GM21526 (cell line): ENCODE results near the gene KCNA1.

ENCODE experiments used
- ATAC-seq: cut with Tn5 transposase; IDR thresholded peaks from one replicate; pipeline ENCODE4 v1.9.1; 2021; ENCODE audit warnings: moderate library complexity; ENCODE audit not compliant: unreplicated experiment, low FRiP score

KCNA1 gene

GRCh38 chr12:4958697-4959375, 49.1 kb downstream of the KCNA1 start:
- no peak for ATAC-seq

- no peak for ATAC-seq
These were observed 49.7 kb downstream of the KCNA1 start for GRCh38 chr12:4959381-4959780.

GRCh38 chr12:4960030-4960429, 50.3 kb downstream of the KCNA1 start:
- ATAC-seq = no peak

GRCh38 chr12:4960547-4960946, 50.8 kb downstream of the KCNA1 start:
- no peak for ATAC-seq

GRCh38 chr12:4961311-4961710, 51.6 kb downstream of the KCNA1 start:
- ATAC-seq = no peak

- ATAC-seq = no peak
These were observed 53.1 kb downstream of the KCNA1 start for GRCh38 chr12:4962539-4963486.
